ENCODE results near the gene FAM50B. TPM values are rescaled to one million over a fixed set of nuclear protein-coding genes. Genes with fewer than 3 reads are reported as not detected.

The FAM50B gene
- total RNA-seq, 3 donors from 2014 or later (not counting 1 experiment from before 2014, with no cell fraction given) = 1.9 to 4.7 (median 1.9) TPM

DNA sequence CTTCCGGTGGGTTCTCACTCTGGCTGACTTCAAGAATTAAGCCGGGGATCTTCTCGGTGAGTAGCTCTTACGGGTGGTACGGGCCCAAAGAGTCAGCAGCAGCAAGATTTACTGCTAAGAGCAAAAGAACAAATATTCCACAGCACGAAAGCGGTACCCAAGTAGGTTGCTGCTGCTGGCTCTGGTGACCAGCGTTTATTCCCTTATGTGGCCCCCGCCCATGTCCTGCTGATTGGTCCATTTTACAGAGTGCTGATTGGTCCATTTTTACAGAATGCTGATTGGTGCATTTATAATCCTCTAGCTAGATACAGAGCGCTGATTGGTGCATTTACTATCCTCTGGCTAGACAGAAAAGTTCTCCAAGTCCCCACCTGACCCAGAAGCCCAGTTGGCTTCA lies 44.3 kb downstream of the FAM50B start:
- ATAC-seq (no peak), DNase-seq (no peak)
- H3K27me3 ChIP-seq (ENCODE audit: control insufficient read depth, insufficient read depth, low read length) = no peaks in the 10 kb centered on the region
- no peak overlapping the region for H3K4me3 Mint-ChIP-seq
- TF ChIP-seq, protein P1, sequence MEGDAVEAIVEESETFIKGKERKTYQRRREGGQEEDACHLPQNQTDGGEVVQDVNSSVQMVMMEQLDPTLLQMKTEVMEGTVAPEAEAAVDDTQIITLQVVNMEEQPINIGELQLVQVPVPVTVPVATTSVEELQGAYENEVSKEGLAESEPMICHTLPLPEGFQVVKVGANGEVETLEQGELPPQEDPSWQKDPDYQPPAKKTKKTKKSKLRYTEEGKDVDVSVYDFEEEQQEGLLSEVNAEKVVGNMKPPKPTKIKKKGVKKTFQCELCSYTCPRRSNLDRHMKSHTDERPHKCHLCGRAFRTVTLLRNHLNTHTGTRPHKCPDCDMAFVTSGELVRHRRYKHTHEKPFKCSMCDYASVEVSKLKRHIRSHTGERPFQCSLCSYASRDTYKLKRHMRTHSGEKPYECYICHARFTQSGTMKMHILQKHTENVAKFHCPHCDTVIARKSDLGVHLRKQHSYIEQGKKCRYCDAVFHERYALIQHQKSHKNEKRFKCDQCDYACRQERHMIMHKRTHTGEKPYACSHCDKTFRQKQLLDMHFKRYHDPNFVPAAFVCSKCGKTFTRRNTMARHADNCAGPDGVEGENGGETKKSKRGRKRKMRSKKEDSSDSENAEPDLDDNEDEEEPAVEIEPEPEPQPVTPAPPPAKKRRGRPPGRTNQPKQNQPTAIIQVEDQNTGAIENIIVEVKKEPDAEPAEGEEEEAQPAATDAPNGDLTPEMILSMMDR (IDR thresholded peaks at IDR 0.05) = no peak
- 93% methylated on average over 10 of the region's 10 CpGs for WGBS (ENCODE audit: insufficient coverage)
- intact Hi-C loops (cut with micrococcal nuclease) = no loop called here
- no peak overlapping the region for H3K4me3 ChIP-seq (ENCODE audit: low read length)
- no peaks in the 10 kb centered on the region for H3K4me1 ChIP-seq (ENCODE audit: control insufficient read depth, insufficient read depth, low read length)
- H3K9me3 Mint-ChIP-seq = no peaks in the 10 kb centered on the region
- peaks cover 7 to 13% of the 10 kb centered on the region in 2 donors for H3K27me3 Mint-ChIP-seq (ENCODE audit: low read depth in 2 of 2)
- H3K9me3 ChIP-seq (ENCODE audit: control insufficient read depth, insufficient read depth, low read length) = no peaks in the 10 kb centered on the region
- no peaks in the 10 kb centered on the region for H3K4me1 Mint-ChIP-seq
- H3K36me3 ChIP-seq (ENCODE audit: control insufficient read depth, insufficient read depth, low read length) = no peaks in the 10 kb centered on the region
- H3K27ac ChIP-seq (ENCODE audit: low read length) = no peak overlapping the region
- H3K27ac Mint-ChIP-seq = no peak overlapping the region
- no peaks in the 10 kb centered on the region for H3K36me3 Mint-ChIP-seq

DNA sequence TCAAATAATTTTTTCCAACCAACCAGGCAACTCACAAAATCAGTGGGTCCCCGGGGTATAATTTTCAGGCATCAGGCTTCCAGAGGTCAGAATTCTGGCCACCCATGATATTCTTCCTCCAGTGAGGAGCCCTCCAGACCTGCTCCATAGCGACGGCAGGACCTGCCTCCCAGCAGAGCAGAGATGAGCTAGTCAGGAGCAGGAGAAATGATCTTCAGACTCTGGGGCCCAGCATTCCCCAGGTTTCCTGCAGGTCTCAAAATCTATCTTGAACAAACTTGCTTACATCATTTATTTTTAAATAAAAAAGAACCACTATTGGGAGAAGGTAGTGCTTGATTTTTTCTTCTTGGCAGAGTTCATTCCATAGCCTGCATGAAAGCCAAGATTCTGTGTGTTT lies 44.7 kb downstream of the FAM50B start:
- Mint-ChIP-seq H3K9me3 (no peaks in the 10 kb centered on the region), H3K27me3 (ENCODE audit: low read depth in 2 of 2) (peaks cover 7 to 17% of the 10 kb centered on the region in 2 donors), H3K36me3 (no peaks in the 10 kb centered on the region), H3K27ac (no peak overlapping the region), H3K4me1 (no peaks in the 10 kb centered on the region), H3K4me3 (no peak overlapping the region)
- Histone ChIP-seq H3K9me3 (ENCODE audit: control insufficient read depth, insufficient read depth, low read length) (no peaks in the 10 kb centered on the region), H3K27me3 (ENCODE audit: control insufficient read depth, insufficient read depth, low read length) (no peaks in the 10 kb centered on the region), H3K4me3 (ENCODE audit: low read length) (no peak overlapping the region), H3K36me3 (ENCODE audit: control insufficient read depth, insufficient read depth, low read length) (no peaks in the 10 kb centered on the region), H3K4me1 (ENCODE audit: control insufficient read depth, insufficient read depth, low read length) (no peaks in the 10 kb centered on the region), H3K27ac (ENCODE audit: low read length) (no peak overlapping the region)
- TF ChIP-seq, protein P1 (IDR thresholded peaks at IDR 0.05) = no peak
- ATAC-seq (no peak), DNase-seq (no peak)
- 95% methylated on average over 3 of the region's 3 CpGs for WGBS (ENCODE audit: insufficient coverage)
- intact Hi-C loops (cut with micrococcal nuclease) = no loop called here

DNA sequence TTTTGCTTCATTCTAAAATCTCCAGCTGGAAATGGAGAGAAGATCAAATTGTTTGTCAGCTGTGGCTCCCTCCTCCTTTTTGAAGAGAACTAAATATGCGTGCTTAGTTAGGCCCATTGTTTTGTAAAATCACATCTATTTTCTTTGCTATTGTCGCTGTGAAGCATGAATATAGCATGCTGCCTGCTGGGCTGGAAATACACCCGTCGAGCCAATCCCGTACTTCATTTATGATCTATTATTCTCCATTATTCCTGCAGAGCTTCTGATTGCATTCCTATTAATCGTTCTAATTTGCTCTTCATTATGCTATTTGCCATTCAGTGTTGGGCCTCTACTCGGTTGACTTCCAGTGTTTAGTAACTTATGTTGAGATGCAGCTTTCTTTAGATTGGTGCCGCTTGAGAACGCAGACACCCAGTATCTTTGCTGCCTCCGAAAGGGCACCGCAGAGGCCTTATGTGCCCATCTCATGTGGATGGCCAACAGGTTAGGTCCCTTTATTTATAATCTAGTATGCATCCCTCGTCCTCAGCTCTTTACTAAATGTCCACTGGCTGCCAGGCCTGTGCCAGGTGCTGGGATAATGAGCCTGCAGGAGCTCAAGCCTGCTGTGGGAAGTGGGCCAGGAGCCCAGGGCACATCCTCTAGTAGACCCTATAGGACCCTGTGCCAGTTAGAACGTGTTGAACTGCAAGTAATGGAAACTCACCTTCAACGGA lies 45.6 kb downstream of the FAM50B start:
- H3K36me3 ChIP-seq (ENCODE audit: control insufficient read depth, insufficient read depth, low read length) = no peaks in the 10 kb centered on the region
- TF ChIP-seq, protein P1 (IDR thresholded peaks at IDR 0.05) = no peak
- H3K9me3 ChIP-seq (ENCODE audit: control insufficient read depth, insufficient read depth, low read length) = no peaks in the 10 kb centered on the region
- DNase-seq = no peak
- H3K27me3 Mint-ChIP-seq (ENCODE audit: low read depth in 2 of 2) = peaks cover 7 to 17% of the 10 kb centered on the region in 2 donors
- intact Hi-C loops (cut with micrococcal nuclease) = no loop called here
- H3K36me3 Mint-ChIP-seq = no peaks in the 10 kb centered on the region
- ATAC-seq = no peak
- H3K4me1 ChIP-seq (ENCODE audit: control insufficient read depth, insufficient read depth, low read length) = no peaks in the 10 kb centered on the region
- H3K27me3 ChIP-seq (ENCODE audit: control insufficient read depth, insufficient read depth, low read length) = no peaks in the 10 kb centered on the region
- H3K4me1 Mint-ChIP-seq = no peaks in the 10 kb centered on the region
- H3K27ac Mint-ChIP-seq = no peak overlapping the region
- no peak overlapping the region for H3K4me3 Mint-ChIP-seq
- H3K27ac ChIP-seq (ENCODE audit: low read length) = no peak overlapping the region
- no peak overlapping the region for H3K4me3 ChIP-seq (ENCODE audit: low read length)
- no peaks in the 10 kb centered on the region for H3K9me3 Mint-ChIP-seq
- WGBS (ENCODE audit: insufficient coverage) = 92% methylated on average over 14 of the region's 14 CpGs

DNA sequence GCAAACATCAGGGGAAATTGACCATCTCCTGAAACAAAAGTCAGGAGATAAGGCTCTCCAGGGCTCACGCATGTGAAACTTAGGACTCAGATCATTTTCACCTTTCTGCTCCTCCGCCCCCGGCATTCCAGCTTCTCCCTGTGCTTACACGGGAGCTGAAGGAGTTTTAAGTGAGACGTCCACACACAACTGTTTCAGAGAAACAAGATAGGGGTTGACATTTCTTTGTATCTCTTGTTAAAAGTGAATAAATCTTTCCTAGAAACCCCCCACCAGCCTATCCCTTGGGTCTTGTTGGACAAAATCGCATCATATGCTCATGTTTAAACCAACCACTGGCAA lies 46.1 kb downstream of the FAM50B start:
- Mint-ChIP-seq H3K4me1 (no peaks in the 10 kb centered on the region), H3K9me3 (no peaks in the 10 kb centered on the region), H3K27ac (no peak overlapping the region), H3K36me3 (no peaks in the 10 kb centered on the region), H3K4me3 (no peak overlapping the region), H3K27me3 (ENCODE audit: low read depth in 2 of 2) (peaks cover 9 to 12% of the 10 kb centered on the region in 2 donors)
- 100% methylated on average over 5 of the region's 6 CpGs for WGBS (ENCODE audit: insufficient coverage)
- no peaks in the 10 kb centered on the region for H3K9me3 ChIP-seq (ENCODE audit: control insufficient read depth, insufficient read depth, low read length)
- no peak overlapping the region for H3K27ac ChIP-seq (ENCODE audit: low read length)
- DNase-seq = no peak
- H3K4me1 ChIP-seq (ENCODE audit: control insufficient read depth, insufficient read depth, low read length) = no peaks in the 10 kb centered on the region
- TF ChIP-seq, protein P1 (IDR thresholded peaks at IDR 0.05) = no peak
- H3K36me3 ChIP-seq (ENCODE audit: control insufficient read depth, insufficient read depth, low read length) = no peaks in the 10 kb centered on the region
- no peaks in the 10 kb centered on the region for H3K27me3 ChIP-seq (ENCODE audit: control insufficient read depth, insufficient read depth, low read length)
- ATAC-seq = no peak
- intact Hi-C loops (cut with micrococcal nuclease) = no loop called here
- no peak overlapping the region for H3K4me3 ChIP-seq (ENCODE audit: low read length)

Measured in natural killer cell (primary cell).